Natural killer cell treated with Interleukin-12 subunit alpha and Interleukin-12 subunit beta and Interleukin-15 and Interleukin-18, amount 100 ng/mL, for 72 hours (primary cell): ENCODE results near the gene CS. TPM values are rescaled to one million over a fixed set of nuclear protein-coding genes. Genes with fewer than 3 reads are reported as not detected.

ENCODE experiments used
- ATAC-seq, 2 donors: fragments of 150-1000 bp; cut with Tn5 transposase in 1 of 2; sonication (Bioruptor Pico), chemical (Tn5 transposase) in 1 of 2; 2 replicates each; pipeline ENCODE4 v1.10.0; 2021
- DNase-seq: peaks from one replicate; pipeline ENCODE4 v3.0.0; 2022; ENCODE audit warnings: low spot score
- H3K27ac Mint-ChIP-seq, 2 donors: 1 replicate in 1 of 2; 2 replicates in 1 of 2; pipeline ENCODE4 v1.8.0; 2022; ENCODE audit warnings: mixed read lengths in 2 of 2, mild to moderate bottlenecking in 1 of 2, moderate library complexity in 1 of 2
- H3K27me3 Mint-ChIP-seq, 2 donors: 1 replicate in 1 of 2; 2 replicates in 1 of 2; pipeline ENCODE4 v1.8.0; 2022; ENCODE audit warnings: mixed read lengths in 2 of 2
- H3K36me3 Mint-ChIP-seq: one replicate; pipeline ENCODE4 v1.8.0; 2022; ENCODE audit warnings: mixed read lengths
- H3K4me1 Mint-ChIP-seq, 2 donors: 1 replicate in 1 of 2; 2 replicates in 1 of 2; pipeline ENCODE4 v1.8.0; 2022; ENCODE audit warnings: low read depth in 2 of 2, mixed read lengths in 2 of 2, mild to moderate bottlenecking in 1 of 2
- H3K4me3 Mint-ChIP-seq: one replicate; pipeline ENCODE4 v1.8.0; 2022; ENCODE audit warnings: mixed read lengths
- H3K9me3 Mint-ChIP-seq: 2 replicates; pipeline ENCODE4 v1.8.0; 2022; ENCODE audit warnings: mixed read lengths
- total RNA-seq, 2 donors: library from RNA; stranded (reverse); gene quantifications; one replicate each; pipeline ENCODE4 v1.2.3, GENCODE V29; 2022

Gene CS
- total RNA-seq, 2 donors from 2014 or later, result 206 to 278 TPM

DNA sequence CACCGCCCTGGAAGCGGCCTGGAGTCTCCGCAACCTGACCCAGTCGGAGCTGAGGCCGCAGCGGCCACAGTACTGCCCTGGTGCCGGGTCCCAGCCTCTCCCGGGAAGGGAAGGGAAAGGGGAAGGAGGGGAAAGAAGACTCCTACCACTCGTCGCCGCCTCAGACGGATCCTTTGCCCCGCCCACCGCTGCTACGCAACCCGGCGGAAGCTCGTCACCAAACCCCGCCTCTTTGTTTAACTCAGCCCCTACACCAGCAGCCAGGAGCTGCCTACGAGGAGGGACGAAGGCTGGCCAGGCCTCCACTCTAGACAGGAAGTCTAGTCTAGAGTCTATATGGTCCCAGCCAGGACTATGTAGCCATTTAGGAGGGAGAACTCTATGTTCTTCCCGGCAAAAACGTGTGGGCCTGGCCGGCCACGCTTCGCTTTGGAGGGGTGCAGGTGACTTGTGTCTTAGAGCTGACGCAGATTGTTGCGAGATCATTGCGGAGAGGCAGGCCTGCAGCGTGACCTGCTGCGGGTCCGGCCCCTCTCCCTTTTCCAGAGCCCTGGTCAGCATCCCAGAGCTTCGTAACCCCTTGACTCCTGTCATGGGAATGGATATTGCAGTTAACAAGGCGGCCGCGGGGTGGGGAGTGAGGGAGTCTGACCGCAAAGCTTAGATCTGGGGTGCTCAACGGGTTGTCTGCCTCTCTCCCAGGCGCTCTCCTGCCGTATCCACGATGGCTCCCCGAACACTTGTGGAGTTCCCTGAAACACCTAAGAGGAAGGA, 78.2 kb downstream of the CS start, which contains the start of gene RNF41:
Gene RNF41 (minus strand): TSS at position 166 of the 774 bp plus-strand sequence. CDS start 7,875 bp downstream, outside the sequence.
- Mint-ChIP-seq H3K4me1 (peaks cover 35 to 48% of the 10 kb centered on the region in 2 donors), H3K36me3 (no peaks in the 10 kb centered on the region), H3K27ac (peak within 1 kb of the TSS; percentile 98 to 100), H3K9me3 (no peaks in the 10 kb centered on the region), H3K4me3 (peak within 1 kb of the TSS; percentile 99), H3K27me3 (no peaks in the 10 kb centered on the region)
- ATAC-seq (peak; percentile 91 to 93), DNase-seq (peak; percentile 94)

Other genes starting within 250 kb of the CS start
- gene ERBB3, start 220.2 kb downstream of the CS start, total RNA-seq, result not detected
- 100 to 1,000 TPM; 233 to 318 TPM for gene PA2G4, start 195.8 kb downstream of the CS start, total RNA-seq
- gene RPL41, start 183.7 kb downstream of the CS start, total RNA-seq, result 1,000 to 10,000 TPM; 2,363 to 2,700 TPM
- 10 to 100 TPM; 11.4 to 14.9 TPM for gene ZC3H10, start 182.1 kb downstream of the CS start, total RNA-seq
- 100 to 1,000 TPM in 1 of 2 donors, 10 to 100 TPM in 1; 89.3 to 120 TPM for gene ESYT1, start 172.1 kb downstream of the CS start, total RNA-seq
- 10 to 100 TPM; 32.0 to 65.5 TPM for gene MYL6B, start 147.7 kb downstream of the CS start, total RNA-seq
- 1,000 to 10,000 TPM; 1,441 to 1,555 TPM for gene MYL6, start 142.0 kb downstream of the CS start, total RNA-seq
- gene SMARCC2, start 110.8 kb downstream of the CS start, total RNA-seq, result 100 to 1,000 TPM; 102 to 166 TPM
- gene RNF41, start 78.4 kb downstream of the CS start, total RNA-seq, result 10 to 100 TPM; 34.1 to 48.8 TPM
- 10 to 100 TPM; 66.3 to 81.6 TPM for gene NABP2, start 76.0 kb downstream of the CS start, total RNA-seq
- 1 to 10 TPM in 1 of 2 donors, under 1 TPM in 1; 0.50 to 1.4 TPM for gene SLC39A5, start 70.3 kb downstream of the CS start, total RNA-seq
- 10 to 100 TPM; 59.3 to 99.3 TPM for gene ANKRD52, start 41.9 kb downstream of the CS start, total RNA-seq
- 10 to 100 TPM; 15.4 to 26.1 TPM for gene COQ10A, start 33.4 kb downstream of the CS start, total RNA-seq
- gene CNPY2, start 15.7 kb upstream of the CS start, total RNA-seq, result 100 to 1,000 TPM; 132 to 162 TPM
- gene PAN2, start 33.7 kb upstream of the CS start, total RNA-seq, result 10 to 100 TPM; 22.8 to 42.8 TPM
- 1 to 10 TPM in 1 of 2 donors, under 1 TPM in 1; 0.84 to 1.3 TPM for gene IL23A, start 38.6 kb upstream of the CS start, total RNA-seq
- 100 to 1,000 TPM in 1 of 2 donors, 10 to 100 TPM in 1; 97.7 to 104 TPM for gene STAT2, start 59.8 kb upstream of the CS start, total RNA-seq
- gene APOF, start 62.5 kb upstream of the CS start, total RNA-seq, result not detected
- 10 to 100 TPM; 29.8 to 80.6 TPM for gene TIMELESS, start 149.1 kb upstream of the CS start, total RNA-seq
- under 1 TPM in 1 of 2 donors, not detected in 1; 0.75 TPM for gene MIP, start 154.3 kb upstream of the CS start, total RNA-seq
- gene SPRYD4, start 168.2 kb upstream of the CS start, total RNA-seq, result 1 to 10 TPM; 2.8 to 6.9 TPM
- gene GLS2, start 187.8 kb upstream of the CS start, total RNA-seq, result under 1 TPM in 1 of 2 donors, not detected in 1; 0.17 TPM
- gene RBMS2, start 221.5 kb upstream of the CS start, total RNA-seq, result 1 to 10 TPM; 1.5 to 2.9 TPM